Lower leg skin (tissue), 3 donors: ENCODE results near the gene GNLY.

Source experiments
- CTCF ChIP-seq, 3 donors: fragments of 450-650 bp; IDR thresholded peaks; one replicate each; pipeline ENCODE4 v1.5.1; 2016; ENCODE audit warnings: antibody characterized with exemption in 3 of 3, mild to moderate bottlenecking in 3 of 3, moderate library complexity in 2 of 3
- POLR2A ChIP-seq, 2 donors: fragments of 450-650 bp; IDR thresholded peaks; one replicate each; pipeline ENCODE4 v1.6.1; 2016 to 2017; ENCODE audit warnings: antibody characterized with exemption in 2 of 2, mild to moderate bottlenecking in 1 of 2, moderate library complexity in 1 of 2

GRCh38 chr2:85706599-85707296 lies 12.6 kb downstream of the GNLY start:
- no peak for TF ChIP-seq CTCF (IDR thresholded peaks at IDR 0.05)
- TF ChIP-seq POLR2A (IDR thresholded peaks at IDR 0.05), result no peak
